GM18858 (cell line): Measurements from ENCODE around the gene MYO7A.

Experiments used
- ATAC-seq: cut with Tn5 transposase; IDR thresholded peaks from one replicate; pipeline ENCODE4 v1.9.1; 2021; ENCODE audit not compliant: unreplicated experiment

Gene MYO7A

DNA sequence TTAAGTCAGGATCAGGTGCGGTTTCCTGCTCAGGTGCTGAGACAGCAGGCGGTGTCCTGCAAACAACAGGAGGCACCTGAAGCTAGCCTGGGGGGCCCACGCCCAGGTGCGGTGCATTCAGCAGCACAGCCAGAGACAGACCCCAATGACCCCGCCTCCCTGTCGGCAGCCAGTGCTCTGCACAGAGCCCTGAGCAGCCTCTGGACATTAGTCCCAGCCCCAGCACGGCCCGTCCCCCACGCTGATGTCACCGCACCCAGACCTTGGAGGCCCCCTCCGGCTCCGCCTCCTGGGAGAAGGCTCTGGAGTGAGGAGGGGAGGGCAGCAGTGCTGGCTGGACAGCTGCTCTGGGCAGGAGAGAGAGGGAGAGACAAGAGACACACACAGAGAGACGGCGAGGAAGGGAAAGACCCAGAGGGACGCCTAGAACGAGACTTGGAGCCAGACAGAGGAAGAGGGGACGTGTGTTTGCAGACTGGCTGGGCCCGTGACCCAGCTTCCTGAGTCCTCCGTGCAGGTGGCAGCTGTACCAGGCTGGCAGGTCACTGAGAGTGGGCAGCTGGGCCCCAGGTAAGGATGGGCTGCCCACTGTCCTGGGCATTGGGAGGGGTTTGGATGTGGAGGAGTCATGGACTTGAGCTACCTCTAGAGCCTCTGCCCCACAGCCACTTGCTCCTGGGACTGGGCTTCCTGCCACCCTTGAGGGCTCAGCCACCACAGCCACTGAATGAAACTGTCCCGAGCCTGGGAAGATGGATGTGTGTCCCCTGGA is at the start of gene MYO7A:
Gene MYO7A (plus strand): TSS at position 327 of the 772 bp plus-strand sequence. CDS start 2,389 bp downstream, outside the sequence.
- no peak for ATAC-seq

DNA sequence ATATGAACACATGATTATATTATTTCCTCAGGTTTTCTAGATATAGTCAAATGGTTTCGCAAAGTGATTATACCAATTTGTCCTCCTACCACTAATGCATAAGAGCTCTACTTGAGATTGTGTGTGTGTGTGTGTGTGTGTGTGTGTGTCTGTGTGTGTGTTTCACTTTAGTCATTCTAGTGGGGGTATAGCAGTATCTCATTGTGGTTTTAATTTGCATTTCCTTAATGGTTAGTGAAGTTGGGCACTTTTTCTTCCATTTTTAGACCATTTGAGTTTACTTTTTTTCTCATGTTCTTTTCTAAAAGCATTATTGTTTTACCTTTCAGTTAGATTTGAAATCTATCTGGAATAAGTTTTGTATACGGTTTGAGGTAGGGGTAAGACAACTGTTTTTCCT is 48.4 kb upstream of the MYO7A start:
- ATAC-seq = no peak

DNA sequence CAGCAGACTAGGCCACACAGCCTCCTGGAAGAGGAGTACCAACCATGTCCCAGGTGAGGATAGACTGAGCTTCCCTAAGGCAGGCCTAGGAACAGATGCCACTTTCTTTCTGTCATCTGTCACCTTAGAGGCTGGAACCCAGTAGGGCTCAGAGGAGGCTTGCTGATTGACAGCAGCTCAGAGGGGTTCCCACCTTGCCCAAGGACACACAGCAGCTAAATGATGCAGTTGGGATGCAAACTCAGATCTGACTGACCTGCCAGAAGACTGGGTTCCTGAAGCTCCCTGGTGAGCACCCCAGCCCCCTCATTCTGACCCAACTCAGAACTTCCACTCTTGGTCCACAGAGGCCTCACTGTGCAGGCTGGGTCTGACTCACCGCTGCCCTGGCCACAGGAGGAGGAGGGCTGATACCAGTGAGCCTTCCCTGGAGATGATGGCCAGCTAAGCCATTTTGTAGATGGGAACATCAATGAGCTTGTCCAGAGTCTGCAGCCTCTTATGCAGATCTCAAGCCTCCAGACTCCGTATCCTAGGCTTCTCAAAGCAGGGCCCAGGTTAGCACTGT is 47.3 kb upstream of the MYO7A start:
- no peak for ATAC-seq

DNA sequence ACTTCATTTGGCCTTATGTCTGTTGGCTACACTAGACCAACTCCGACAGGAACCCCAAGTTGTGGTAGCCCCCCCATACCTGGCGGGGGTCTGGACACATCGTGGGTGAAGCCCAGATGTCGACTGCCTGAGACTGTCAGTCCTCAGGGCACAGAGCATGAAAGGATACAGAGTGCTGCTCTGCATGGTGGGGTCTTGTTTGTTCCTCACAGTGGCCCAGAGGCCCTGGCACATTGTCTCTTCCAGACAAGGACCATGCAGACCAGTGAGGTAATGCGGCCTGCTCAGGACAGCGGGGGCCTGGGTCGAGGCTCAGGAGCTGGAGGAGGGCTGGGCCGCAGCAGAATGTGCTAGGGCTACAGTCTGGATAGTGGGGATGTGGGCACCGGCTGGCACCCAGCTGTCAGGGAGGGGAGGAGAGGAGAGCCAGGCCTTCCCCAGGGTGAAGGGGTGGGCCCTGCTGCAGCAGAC is 46.6 kb upstream of the MYO7A start:
- no peak for ATAC-seq

DNA sequence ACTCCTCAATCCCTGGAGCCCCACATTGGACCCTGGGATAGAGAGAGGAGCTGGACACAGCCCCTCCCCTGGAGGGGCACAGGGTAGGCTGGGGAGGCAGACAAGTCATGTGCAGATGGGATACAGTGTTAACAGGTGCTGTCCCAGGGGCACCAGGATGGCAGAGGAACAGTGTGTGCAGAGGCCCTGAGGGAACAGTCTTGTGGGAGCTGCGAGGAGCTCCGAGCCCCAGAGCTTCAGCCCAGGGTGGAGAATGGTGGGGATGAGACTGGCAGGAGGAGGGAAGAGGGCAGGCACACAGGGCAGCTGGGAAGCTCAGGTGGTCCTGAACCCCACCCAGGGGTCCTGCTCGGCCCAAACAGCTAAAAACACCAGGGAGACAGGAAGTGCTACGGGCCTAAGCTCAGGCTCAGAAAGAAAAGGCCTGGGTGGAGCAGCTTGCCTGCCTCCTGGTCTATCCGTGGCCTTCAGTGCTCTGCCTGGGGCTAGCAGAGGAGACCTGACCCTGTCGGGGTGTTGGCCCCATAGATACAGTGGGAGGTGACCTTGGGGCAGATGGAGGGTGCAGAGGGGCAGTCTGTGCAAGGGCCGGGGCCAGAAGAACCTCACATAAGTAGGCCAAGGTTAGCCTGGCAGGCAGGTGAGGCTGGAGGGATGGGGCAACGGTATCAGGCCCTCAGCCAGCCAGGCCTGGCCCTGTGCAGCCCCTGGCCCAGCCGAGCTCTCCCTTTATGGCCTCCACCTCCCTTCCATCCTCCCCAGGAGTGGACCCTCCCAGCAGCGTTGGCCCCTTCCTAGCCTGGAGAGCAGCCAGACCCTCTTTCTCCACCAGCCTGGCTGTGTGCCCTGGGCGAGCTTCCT is 45.8 kb upstream of the MYO7A start:
- ATAC-seq = no peak

DNA sequence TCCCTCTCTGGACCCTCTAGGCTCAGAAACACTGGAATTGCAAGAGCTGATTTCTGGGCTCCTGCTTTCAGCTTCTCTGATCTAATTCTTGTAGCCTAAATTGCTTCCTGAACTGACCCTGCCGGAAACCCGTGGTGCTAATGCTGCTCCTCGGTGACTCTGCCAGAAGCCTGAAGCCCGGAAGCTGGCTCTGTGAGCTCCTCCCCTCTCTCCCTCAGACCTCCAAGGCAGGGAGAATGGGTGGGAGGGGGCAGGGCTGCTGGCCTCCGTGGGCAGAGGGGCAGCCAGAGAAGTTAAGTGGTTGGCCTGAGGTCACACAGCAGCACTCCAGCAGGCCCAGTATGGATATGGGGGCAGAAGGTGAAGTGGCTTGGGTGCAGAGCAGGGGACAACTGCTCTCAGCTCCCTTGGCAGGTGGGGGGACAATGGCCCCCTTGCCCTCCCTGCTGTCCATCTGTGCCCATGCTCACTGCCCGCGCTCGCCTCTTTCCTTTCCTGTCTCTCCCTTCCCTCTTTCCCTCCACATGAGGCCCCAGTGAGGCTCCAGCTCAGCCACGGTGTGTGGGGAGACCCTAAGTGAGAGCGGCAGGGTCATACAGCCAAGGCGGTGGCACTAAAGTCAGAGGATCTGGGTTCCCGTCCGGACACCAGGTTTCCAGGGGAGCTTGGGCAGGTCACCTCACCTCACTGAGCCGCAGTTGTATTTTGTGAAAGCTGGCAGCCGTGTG is 45.0 kb upstream of the MYO7A start:
- ATAC-seq = no peak

DNA sequence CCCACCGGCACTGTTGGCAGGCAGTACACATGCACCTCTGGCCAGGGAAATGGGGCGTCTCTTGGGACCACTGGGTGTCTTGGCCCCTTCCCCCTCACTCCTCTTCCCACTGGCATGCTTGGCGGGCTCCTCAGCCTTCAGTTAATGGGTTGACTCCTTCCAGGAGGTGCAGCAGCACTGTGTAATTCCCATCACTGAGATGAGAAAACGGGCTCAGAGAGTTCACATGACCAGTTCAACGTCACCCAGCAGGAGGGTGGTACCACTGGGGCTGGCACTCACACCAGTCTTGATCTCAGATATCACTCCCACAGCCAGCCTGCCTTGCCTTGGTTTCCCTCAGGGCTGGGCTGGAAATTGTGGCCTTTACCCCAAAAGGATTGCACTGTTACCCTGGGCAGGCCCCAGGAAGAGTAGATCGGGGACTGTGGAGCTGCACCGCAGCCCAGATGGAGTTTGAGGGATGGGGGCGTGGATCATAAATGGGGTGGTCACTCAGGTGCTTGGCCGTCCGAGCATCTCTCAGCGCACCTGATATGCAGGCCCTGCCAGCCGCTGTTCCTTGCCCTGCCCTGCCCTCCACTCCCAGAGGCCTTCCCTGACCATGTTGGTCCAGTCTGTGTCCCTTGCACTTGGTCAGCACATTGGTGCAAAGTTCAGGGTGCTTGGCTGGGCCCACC is 44.3 kb upstream of the MYO7A start:
- no peak for ATAC-seq

DNA sequence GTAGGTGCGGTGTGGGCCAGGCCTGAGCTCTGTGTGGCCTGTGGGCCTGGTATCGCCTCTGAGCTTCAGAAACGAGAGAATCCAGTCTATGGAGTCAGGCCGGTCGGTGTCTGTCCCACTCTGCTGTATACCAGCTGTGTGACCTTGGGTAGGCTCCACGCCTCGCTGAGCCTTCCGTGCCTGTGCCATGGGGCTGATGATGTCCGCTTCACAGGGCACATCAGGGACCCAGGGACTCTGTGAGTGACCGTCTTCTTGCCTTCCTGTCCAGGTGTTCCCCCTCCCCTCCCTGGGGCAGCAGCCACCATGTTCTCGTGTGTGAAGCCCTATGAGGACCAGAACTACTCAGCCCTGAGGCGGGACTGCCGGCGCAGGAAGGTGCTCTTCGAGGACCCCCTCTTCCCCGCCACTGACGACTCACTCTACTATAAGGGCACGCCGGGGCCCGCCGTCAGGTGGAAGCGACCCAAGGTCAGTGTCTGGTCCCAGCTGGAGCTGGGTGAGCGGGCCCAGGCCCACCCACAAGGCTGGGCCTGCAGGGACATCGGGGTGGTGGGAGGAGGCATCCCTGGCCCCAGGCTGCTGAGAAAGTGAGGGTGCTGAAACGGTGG is 43.4 kb upstream of the MYO7A start:
- ATAC-seq = no peak

DNA sequence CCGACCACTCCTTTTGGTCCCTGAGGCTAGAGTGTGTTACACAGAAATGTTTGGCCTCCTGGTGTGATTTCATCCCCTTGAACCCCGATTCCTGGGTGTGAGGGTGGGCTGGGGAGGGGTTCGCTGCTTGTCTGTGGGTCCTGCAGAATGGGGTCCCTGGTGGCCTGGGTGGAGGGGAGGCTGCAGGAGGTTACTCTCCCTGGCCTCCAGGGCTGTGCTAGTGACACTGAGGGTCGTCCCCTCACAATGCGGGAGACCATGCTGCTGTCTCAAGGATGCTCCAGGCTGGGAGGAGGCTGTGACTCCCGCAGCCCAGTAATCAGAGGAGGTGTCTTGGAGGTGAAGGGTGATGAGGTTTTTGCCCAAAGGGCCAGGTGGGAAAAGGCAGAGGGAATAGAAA is 42.4 kb upstream of the MYO7A start:
- no peak for ATAC-seq

DNA sequence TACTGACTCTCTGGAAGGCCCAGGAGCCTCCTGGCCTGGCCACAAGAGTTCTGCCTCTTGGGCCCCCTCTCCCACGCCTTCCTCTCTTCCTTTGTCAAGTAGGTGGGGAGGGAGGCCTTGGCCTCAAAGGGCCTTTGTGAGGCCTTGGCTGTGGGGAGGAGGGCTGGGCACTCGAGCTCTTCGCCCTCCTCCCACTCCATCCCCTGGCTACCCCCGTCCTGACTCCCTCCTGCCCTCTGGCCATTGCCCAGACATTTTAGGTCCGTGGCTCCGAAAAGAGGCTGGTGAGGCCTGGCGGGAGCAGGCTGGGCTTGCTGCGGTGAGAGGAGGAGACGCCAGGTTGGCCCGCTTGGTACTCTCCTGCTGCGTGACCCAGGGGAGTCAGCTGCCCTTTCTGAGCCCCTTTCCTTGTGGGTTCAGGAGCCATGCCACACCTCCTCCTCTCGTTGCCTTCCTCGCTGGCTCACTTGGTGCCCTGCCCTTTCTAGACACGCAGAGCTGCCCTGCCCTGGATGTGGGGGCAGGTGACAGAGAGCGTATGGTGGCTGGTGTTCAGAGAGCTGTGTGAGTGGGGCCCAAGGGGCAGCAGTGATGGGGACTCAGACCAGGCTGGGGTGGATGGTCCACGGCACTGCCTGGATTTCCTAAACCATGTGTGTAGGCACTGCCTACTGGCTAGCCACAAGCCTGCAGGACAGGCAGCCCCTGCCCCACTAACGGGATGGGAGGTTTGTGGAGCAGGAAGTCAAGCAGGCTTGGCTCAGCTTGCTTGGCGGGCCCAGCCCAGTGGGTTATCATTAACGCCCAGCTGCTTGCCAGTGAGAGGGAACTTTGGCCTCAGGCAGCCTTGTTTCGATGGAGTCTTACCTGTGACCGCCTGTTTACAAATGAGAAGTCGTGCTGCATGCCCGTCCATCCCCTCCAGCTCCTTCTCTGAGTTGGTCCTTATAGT is 41.2 kb upstream of the MYO7A start:
- no peak for ATAC-seq

DNA sequence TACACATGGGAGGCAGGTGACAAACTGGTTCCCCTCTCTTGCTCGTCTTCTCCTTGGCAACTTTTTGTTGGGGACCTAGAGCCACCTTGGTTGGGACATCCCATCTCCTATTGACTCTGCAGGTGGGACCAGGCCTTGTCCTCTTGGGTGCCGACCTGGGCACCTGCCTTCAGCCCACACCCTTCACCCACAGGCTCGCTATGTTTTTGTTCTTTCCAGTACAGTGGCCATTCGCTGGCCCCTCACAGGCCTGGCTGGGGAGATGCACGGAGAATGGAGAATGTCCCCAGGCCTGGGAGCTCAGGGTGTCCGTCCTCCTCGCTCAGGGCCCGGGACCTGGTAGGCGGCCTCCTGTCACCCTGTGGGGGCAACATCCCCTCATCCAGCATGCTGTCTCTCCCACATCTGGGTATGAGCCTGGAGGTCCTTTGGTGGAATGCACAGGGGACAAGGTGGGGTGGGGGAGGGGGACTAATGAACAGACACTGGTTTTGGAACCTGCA is 40.3 kb upstream of the MYO7A start:
- ATAC-seq = no peak

DNA sequence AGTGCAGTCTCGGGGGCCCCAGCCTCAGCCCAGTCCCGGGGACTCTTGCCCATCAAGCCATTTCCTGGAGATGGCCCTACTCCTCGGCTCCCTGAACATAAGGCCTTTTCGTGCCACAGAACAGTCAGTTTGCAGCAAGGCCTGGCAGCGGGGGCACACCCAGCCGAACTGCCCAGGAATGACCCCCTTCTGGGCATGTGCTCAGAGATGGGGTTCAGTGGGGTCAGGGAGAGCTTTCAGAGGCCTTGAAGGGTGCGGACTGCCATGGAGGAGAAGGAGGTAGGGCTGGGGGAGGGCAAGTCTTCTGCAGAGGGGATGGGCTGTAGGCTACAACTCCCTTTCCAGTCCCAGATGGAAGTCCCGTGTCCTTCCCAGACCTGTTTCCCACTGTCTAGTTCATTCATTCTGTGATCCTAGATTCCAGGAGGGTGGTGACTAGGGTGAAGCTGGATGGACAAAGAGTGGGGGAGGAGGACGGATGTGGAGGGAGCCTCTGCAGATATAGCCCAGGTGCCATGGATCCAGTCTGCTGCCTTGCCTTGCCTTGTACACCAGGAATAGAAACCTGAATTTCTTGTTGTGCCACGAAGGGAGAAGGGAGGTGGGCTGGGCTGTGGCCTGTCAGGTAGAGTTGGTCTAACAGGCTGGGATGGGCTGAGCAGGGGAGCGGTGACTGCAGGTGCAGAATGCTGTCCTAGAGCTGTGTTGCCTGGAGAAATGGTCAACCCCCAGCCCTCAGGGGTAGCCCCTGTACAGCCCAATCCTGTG is 39.6 kb upstream of the MYO7A start:
- ATAC-seq = no peak

DNA sequence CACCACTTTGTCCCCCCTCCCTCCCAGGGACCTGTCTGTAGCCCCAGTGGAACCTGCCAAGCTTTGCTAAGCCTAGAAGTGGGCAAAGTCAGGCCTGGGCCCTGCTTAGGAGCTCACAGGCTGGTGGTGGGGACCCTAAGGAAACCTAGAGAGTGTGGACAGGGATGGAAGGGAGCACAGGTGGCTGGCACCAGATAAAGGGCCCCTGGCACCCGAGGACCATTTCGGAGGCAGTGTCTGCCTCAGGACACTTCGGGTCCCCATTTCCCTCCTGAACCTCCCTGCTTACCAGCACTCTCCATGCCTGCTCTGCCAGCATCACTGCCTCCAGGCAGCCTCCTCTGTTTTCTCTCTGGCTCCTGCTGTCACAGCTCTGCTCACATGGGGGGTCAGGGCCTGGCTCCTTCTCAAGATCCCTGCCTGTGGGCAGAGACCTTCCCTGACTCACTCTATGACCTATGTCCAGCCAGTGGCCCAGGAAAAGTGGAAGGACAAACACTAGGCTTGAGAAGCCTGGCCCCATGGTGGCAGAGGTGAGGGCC is 39.0 kb upstream of the MYO7A start:
- no peak for ATAC-seq

DNA sequence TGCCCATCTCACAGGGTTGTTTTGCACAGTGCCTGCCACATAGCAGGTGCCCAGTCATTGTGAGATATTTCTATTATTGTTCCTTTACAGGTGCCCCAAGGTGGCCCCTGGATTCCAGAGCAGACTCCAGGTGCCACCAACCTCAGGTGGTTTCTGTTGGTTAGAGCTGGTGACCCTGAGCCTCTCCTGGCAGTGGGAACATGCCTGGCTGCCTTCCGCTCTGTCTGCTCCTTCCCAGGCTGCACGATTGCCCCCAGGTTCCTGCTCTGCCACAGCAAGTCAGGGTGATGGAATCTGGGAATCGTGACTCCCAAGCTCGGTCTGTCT is 38.0 kb upstream of the MYO7A start:
- no peak for ATAC-seq

DNA sequence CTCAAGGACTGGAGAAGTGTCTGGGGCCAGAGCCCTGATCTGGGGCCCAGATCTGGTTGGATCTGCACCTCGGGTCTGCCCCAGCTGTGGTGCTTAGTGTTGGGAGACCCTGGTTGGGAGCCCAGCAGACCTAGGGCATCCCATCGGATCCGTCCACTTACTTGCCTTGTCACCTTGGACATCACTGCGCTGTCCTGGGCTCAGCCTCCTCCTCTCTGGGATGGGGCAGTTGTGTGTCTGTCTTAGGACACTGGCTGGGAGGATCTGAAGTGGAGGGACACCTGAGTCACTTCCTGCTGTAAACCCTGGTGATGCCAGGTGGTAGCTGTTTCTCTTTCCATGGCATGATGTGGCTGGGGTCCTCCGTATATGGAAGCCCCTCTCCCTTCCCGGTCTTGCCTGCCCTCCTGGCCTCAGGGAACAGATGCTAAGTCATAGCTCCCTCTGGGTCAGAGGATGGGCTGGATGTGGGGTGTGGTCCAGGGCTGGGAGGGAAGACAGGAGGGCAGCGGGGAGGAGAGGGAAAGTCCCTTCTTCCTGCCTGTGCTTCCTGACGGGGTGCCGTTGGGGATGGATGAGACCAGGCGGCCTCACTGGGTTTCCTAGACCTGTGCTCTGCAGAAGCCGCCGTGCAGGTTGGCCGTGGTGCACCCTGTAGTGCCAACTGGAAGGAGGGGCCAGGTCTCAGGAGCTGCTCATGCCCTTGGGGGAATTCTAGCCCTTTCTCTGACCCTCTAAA is 37.5 kb upstream of the MYO7A start:
- ATAC-seq = no peak

DNA sequence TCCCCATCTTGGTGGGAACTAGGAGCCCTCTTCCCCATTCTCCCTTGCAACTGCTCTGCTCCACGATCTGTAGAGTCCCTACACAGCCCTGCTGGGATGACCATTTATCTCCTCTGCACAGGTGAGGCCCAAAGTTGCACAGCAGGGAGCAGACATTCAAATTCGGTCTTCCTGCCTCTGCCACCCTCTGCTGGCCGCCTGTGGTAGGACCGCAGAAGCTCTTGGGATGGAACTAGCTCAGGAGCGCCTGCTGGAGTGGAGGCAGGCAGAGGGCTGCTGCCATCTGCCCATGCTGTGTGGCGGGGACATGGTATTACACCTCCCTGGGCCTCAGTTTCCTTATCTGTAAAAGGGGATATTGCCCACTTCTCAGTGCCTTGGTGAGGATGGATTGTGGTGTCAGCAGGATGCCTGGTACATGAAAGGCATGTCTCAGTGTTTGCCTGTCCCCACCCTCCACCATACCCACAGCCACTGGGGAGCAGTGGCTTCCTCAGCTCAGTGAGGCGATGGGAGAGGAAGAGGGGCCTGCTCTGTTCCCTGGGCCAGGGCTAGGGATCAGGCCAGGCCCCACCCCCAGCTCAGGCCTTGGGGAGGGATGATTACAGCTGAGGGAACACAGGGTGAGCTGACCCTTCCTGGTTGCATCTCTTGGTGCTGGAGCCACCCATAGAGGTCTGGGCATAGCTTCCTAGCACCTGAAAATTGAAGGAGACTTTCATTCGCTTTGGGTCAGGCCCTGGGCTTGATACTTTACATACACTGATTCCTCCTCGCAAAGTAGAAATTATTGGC is 36.7 kb upstream of the MYO7A start:
- ATAC-seq = peak; percentile 73
